PC-9 (cell line): Measurements from ENCODE around the gene CST8.

Experiments
- EZH2 ChIP-seq: fragments of 200-600 bp; sonication (generic); IDR thresholded peaks from 2 replicates; pipeline ENCODE4 v1.8.0; 2017; ENCODE audit warnings: antibody characterized with exemption, low read depth
- TF ChIP-seq, protein P1 (sequence below): fragments of 200-600 bp; sonication (generic); conservative IDR thresholded peaks from 2 replicates; pipeline ENCODE4 v1.6.1; 2017; ENCODE audit warnings: mixed run types, antibody characterized with exemption, mild to moderate bottlenecking, moderate library complexity

DNA sequence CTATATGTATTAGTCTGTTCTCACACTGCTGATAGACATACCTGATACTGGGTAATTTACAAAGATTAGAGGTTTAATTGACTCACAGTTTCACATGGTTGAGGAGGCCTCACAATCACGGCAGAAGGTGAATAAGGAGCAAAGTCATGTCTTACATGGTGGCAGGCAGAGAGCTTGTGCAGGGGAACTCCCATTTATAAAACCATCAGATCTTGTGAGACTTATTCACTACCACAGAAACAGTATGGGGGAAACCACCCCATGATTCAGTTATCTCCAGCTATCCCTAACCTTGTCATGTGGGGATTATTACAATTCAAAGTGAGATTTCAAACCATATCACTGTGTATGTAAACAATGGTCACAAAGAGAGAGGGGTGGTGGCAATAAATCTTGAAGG lies 6.6 kb downstream of the CST8 start:
- TF ChIP-seq, protein P1, sequence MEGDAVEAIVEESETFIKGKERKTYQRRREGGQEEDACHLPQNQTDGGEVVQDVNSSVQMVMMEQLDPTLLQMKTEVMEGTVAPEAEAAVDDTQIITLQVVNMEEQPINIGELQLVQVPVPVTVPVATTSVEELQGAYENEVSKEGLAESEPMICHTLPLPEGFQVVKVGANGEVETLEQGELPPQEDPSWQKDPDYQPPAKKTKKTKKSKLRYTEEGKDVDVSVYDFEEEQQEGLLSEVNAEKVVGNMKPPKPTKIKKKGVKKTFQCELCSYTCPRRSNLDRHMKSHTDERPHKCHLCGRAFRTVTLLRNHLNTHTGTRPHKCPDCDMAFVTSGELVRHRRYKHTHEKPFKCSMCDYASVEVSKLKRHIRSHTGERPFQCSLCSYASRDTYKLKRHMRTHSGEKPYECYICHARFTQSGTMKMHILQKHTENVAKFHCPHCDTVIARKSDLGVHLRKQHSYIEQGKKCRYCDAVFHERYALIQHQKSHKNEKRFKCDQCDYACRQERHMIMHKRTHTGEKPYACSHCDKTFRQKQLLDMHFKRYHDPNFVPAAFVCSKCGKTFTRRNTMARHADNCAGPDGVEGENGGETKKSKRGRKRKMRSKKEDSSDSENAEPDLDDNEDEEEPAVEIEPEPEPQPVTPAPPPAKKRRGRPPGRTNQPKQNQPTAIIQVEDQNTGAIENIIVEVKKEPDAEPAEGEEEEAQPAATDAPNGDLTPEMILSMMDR: no peak
- no peak for TF ChIP-seq EZH2
